ENCODE results near the gene MAGI2. TPM values are rescaled to one million over a fixed set of nuclear protein-coding genes. Genes with fewer than 3 reads are reported as not detected.

MAGI2 gene
- total and polyA plus RNA-seq, 2 of the 13 experiments (the other 11 are each of a cell fraction or from before 2014, with no cell fraction given): 1.5 to 3.8 TPM

GRCh38 chr7:78020136-78020873 lies 1433.2 kb downstream of the MAGI2 start (continued):
- TF ChIP-seq, protein P1, sequence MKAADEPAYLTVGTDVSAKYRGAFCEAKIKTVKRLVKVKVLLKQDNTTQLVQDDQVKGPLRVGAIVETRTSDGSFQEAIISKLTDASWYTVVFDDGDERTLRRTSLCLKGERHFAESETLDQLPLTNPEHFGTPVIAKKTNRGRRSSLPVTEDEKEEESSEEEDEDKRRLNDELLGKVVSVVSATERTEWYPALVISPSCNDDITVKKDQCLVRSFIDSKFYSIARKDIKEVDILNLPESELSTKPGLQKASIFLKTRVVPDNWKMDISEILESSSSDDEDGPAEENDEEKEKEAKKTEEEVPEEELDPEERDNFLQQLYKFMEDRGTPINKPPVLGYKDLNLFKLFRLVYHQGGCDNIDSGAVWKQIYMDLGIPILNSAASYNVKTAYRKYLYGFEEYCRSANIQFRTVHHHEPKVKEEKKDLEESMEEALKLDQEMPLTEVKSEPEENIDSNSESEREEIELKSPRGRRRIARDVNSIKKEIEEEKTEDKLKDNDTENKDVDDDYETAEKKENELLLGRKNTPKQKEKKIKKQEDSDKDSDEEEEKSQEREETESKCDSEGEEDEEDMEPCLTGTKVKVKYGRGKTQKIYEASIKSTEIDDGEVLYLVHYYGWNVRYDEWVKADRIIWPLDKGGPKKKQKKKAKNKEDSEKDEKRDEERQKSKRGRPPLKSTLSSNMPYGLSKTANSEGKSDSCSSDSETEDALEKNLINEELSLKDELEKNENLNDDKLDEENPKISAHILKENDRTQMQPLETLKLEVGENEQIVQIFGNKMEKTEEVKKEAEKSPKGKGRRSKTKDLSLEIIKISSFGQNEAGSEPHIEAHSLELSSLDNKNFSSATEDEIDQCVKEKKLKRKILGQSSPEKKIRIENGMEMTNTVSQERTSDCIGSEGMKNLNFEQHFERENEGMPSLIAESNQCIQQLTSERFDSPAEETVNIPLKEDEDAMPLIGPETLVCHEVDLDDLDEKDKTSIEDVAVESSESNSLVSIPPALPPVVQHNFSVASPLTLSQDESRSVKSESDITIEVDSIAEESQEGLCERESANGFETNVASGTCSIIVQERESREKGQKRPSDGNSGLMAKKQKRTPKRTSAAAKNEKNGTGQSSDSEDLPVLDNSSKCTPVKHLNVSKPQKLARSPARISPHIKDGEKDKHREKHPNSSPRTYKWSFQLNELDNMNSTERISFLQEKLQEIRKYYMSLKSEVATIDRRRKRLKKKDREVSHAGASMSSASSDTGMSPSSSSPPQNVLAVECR (CRISPR knock-in tag; IDR thresholded peaks at IDR 0.05; ENCODE audit: borderline replicate concordance): peak; percentile 31; the same call in 1 of the 2 replicates
- peak; percentile 77 for TF ChIP-seq CTCF (CRISPR knock-in tag; IDR thresholded peaks at IDR 0.05)

GRCh38 chr7:78019447-78020135 lies 1433.9 kb downstream of the MAGI2 start:
- no peaks in the 10 kb centered on the region for H3K9me3 ChIP-seq (ENCODE audit: low read length)
- peaks cover 0 to 3% of the 10 kb centered on the region in 2 experiments; a peak in 2 of 5 replicates for H3K27me3 ChIP-seq (ENCODE audit: control insufficient read depth in 1 of 2, insufficient read depth in 2 of 2, low read length in 2 of 2)
- no peak overlapping the region for H3K9ac ChIP-seq (ENCODE audit: insufficient read depth, low read depth, low read length)
- H3K4me2 ChIP-seq (ENCODE audit: low read depth, low read length): peak overlapping the region; percentile 78
- H3K36me3 ChIP-seq (replicated peaks in 1 of 2; ENCODE audit: control insufficient read depth in 1 of 2, insufficient read depth in 2 of 2, low read length in 2 of 2): no peaks in the 10 kb centered on the region
- H3K27ac ChIP-seq (ENCODE audit: extremely low read length, insufficient read depth, low read length): no peak overlapping the region
- H3K4me3 ChIP-seq (replicated peaks in 1 of 3; ENCODE audit: insufficient read depth in 1 of 3, low read depth in 2 of 3, low read length in 3 of 3): peak overlapping the region; percentile 58 to 73 (median 59); a peak in 5 of 6 replicates
- peak; percentile 45 for DNase-seq (ENCODE audit: low spot score)
- ChIA-PET POLR2A (no interaction called here), CTCF (ENCODE audit: low intra/inter-chr PET ratio, low total read pairs) (interaction anchor here (1.7 kb wide), 1 partner anchor 20 kb away, joined by 6 read pairs; no protein-coding TSS in a partner anchor)
- H3K4me1 ChIP-seq (ENCODE audit: insufficient read depth, low read length): peaks cover 5% of the 10 kb centered on the region; the same call in 1 of the 2 replicates
- peak; percentile 97 for ATAC-seq
- no CpG with 5 or more reads among the region's 88 CpGs for WGBS (ENCODE audit: low lambda C conversion rate)
- no peaks in the 10 kb centered on the region for H3K79me2 ChIP-seq (ENCODE audit: insufficient read depth, low read length)
- no peak overlapping the region for H2AFZ ChIP-seq (ENCODE audit: low read length)
- BruUV-seq (replicated peaks): no TSS peak
- no peaks in the 10 kb centered on the region for H4K20me1 ChIP-seq (ENCODE audit: insufficient read depth, low read length)
- in situ Hi-C loops (cut with HindIII; ENCODE audit: extremely low pct_ligation_motif_present, low pct_unique_long_range_greater_than_20kb) (no loop called here), intact Hi-C loops (cut with micrococcal nuclease; ENCODE audit: unreplicated experiment) (loop anchor here (1.0 to 10.0 kb wide), 4 partner anchors 77 to 905 kb away; no protein-coding TSS in a partner anchor)
- peak; percentile 15 for FAIRE-seq
- TF ChIP-seq MYC (CRISPR knock-in tag; IDR thresholded peaks at IDR 0.05; ENCODE audit: borderline replicate concordance) (0 out of 2 replicates have a peak, but pooled peaks have one; percentile 30), HDAC1 (CRISPR knock-in tag; IDR thresholded peaks at IDR 0.05) (peak; percentile 29; the same call in 1 of the 2 replicates), ETV5 (CRISPR knock-in tag; IDR thresholded peaks at IDR 0.05; ENCODE audit: borderline replicate concordance) (peak; percentile 61; the same call in 1 of the 2 replicates), SP1 (IDR thresholded peaks at IDR 0.05) (no peak), SP1 (CRISPR knock-in tag; IDR thresholded peaks at IDR 0.05) (0 out of 2 replicates have a peak, but pooled peaks have one; percentile 22), SALL1 (CRISPR knock-in tag; IDR thresholded peaks at IDR 0.05) (0 out of 2 replicates have a peak, but pooled peaks have one; percentile 18), ATRX (CRISPR knock-in tag; IDR thresholded peaks at IDR 0.05; ENCODE audit: borderline replicate concordance) (no peak), NFKB2 (CRISPR knock-in tag; IDR thresholded peaks at IDR 0.05; ENCODE audit: borderline replicate concordance) (peak; percentile 78; the same call in 1 of the 2 replicates), HOXA3 (CRISPR knock-in tag; IDR thresholded peaks at IDR 0.05) (peak; percentile 64), ZFX (CRISPR knock-in tag; IDR thresholded peaks at IDR 0.05; ENCODE audit: low read depth) (peak; percentile 70; the same call in 1 of the 2 replicates), FOXJ3 (CRISPR knock-in tag; IDR thresholded peaks at IDR 0.05; ENCODE audit: borderline replicate concordance) (no peak), GABPB1 (CRISPR knock-in tag; IDR thresholded peaks at IDR 0.05) (peak; percentile 87), ZNF556 (CRISPR knock-in tag; IDR thresholded peaks at IDR 0.05; ENCODE audit: borderline replicate concordance) (no peak)
